ENCODE results near the gene OR2AJ1.

Gene OR2AJ1

DNA sequence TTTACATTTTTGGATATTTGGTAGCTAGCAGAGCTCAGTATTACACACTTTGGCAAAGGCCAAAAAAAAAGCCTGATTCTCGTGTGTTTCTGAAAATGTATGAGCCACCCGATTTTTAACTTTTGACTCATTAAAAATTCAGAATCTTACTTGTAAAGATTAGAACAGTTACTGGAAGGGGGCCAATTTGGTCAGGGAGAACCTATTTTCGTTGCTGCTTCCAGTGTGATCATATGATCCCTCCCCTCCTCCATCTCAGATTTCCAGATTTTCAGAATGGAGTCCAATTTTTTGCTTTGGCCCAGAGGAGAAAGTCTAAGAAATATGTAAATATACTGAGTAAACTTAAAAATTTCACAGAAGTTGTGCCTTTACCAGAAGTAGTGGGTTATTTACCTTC lies 37.1 kb downstream of the OR2AJ1 start:
- DNase-seq (ENCODE audit: low spot score) = no peak

DNA sequence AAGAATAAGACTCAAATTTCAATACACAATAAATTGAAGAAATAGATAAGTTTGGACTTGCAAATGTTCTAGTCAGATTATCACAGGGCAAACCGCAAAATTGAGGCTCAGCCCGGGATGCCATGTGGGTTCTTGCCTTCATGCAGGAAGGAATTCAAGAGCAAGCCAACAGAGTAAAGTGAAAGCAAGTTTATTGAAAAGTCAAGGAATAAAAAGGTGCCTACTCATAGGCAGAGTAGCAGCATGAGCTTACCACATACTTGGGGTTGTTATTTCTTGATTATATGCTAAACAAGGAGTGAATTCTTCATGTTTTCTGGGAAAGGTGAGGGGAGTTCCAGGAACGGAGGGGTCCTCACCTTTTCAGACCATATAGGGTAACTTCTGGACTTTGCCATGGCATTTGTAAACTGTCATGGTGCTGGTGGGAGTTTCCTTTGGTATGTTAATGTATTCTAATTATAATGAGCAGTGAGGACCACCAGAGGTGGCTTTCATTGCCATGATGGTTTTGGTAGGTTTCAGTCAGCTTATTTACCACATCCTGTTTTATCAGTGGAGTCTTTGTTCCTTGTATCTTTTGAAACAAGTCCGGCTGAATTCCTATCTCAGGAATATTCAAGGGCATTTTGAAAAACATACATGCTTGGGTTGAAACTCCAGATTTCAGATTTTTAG lies 38.4 kb downstream of the OR2AJ1 start:
- DNase-seq (ENCODE audit: low spot score) = no peak

DNA sequence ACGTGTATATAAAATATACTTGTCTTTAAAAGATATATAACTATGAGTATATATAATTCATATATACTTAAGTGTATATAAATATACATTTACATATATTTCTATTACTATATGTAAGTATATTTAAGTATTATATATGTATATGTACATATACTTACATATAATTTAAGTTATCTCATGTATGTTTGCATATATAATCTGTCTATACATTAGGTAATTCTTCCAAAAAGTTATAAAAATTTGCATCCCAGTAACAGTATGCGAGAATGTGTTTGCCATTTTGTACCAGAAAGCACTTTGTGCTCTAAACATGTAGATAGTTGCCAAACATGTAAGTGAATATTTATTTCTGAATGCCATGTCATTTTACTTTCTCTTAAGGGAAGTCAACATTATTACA lies 40.2 kb downstream of the OR2AJ1 start, which contains the start of gene OR2AK2:
Gene OR2AK2, plus strand, starts transcription at position 301 of the 400 bp plus-strand sequence. CDS start 144 bp downstream, outside the sequence.
- no peak for DNase-seq (ENCODE audit: low spot score)

DNA sequence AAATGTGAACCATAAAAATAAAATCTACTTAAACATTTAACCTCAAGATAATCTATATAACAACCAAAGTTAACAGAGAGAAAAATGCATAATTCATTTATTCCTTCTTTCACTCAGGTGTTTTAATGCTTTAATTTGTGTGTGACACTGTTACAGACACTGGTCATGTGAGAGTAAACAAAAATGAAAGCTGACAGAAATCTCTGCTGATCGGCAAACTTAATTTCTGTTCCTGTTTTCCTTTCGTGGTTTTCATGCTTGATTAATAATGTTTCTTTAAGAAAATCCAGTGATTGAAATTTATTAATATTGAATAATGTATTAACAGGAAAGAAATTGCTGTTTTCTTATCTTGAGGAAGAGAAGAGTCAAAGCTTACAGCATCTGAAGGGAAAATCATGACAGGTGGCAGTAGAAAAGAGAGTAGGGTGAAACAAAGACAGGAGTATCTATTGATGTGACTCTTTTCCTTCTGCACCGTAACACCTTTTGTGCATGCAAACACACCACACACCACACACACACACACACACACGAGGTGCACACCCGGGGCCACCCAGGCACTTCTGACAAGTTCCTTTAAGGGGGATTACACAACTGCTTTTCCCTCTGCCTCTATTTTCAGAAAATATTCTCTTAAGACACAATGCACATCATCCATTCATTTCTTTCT lies 42.0 kb downstream of the OR2AJ1 start:
- DNase-seq (ENCODE audit: low spot score) = no peak

Measured in kidney tubule cell (primary cell).